NCI-H1105 treated with DMSO at 0.1 percent for 48 hours (cell line): Measurements from ENCODE around the gene TOR3A.
"Not testable (repeated sequence)": the region's sequence is repeated elsewhere in the genome, so short reads cannot be mapped to it uniquely, and the experiment has no call there.

Experiments used
- DNase-seq: peaks from one replicate; lab custom pipeline; 2025; lab: John Stamatoyannopoulos, UW

Gene TOR3A

GRCh38 chr1:179081687-179082332 lies at the start of gene TOR3A:
TOR3A (plus strand) TSS chr1:179082070; CDS start chr1:179082129, 59 bp downstream.
- DNase-seq: peak; percentile 90

GRCh38 chr1:179034720-179035119 lies 47.1 kb upstream of the TOR3A start:
- DNase-seq: no peak

GRCh38 chr1:179036844-179037465 lies 44.9 kb upstream of the TOR3A start:
- no peak for DNase-seq

DNA sequence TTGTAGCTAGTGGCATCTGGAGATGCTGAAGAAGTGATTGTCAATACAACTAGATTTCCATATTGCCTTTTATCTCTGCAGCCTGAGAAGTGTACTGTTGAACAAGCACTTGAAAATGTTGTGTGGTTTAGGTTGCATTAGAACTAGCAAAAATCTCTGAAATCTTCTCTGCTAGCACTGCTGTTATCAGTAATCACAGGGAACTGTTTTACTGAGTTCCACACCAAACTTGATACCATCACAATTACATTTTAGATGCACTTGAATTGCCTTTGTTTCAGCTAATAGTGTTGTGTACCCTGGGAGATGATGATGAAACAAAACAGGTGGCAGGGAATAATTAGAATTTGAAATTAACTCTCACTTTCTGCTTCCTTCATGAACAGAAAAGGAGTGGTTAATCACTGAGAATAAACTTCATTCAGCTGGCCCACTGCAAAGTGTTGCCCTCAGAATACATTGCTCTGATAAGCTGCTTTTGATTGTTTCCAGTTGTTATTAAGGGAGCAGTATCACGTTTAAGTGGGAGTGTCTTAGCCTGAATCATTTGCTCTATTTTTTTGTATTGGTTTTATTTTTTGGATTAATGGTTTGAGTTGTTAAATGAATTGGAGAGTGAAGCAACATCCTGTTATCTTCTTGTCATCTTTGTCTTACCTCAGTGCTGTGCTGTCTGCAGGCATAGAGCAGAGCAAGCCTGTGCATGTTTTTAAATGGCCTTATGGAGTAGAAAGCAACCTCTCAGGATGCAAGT lies 43.2 kb upstream of the TOR3A start:
- DNase-seq: no peak

GRCh38 chr1:179039502-179040174 lies 42.2 kb upstream of the TOR3A start:
- DNase-seq: not testable (repeated sequence)

GRCh38 chr1:179040175-179040551 lies 41.7 kb upstream of the TOR3A start:
- DNase-seq: not testable (repeated sequence)

DNA sequence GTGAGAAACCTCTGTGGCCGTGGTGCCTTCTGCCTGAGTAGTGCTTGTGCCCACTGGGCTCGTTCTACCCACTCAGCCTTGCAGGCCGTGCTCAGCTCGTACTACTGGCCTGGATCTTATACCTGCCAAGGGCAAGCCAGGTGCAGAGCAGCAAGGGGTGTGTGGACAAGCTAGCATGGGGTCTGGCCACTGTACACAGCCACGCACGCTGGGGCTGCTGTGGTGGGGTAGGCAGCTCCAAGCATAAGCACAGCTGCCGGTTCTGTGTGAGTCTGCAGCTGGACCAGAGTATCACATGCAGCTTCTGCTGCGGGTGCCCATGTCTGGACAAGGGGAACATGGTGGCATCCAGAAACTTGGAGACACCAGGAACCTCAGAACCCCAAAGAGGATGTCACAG lies 39.8 kb upstream of the TOR3A start:
- DNase-seq: no peak

GRCh38 chr1:179042700-179043099 lies 39.2 kb upstream of the TOR3A start:
- DNase-seq: no peak

DNA sequence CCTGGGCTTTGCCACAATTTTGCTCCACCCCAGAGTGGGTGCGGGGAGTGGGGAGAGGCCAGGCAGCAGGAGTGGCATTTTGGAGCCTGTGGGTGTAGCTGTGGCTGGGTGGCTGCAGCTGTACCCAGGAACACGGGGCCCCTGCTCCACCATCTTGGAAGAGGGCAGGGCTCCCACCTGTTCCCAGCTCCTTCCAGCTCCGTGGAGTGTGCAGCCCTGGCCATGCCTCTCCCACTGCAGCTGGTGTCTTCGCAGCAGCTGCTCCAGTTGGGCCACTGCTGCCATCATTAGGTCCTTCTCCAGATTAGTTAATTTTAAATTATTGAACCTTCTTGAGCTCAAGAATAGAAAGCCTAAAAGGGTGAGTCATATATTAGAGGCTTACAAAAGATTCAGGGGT lies 38.6 kb upstream of the TOR3A start:
- DNase-seq: no peak

DNA sequence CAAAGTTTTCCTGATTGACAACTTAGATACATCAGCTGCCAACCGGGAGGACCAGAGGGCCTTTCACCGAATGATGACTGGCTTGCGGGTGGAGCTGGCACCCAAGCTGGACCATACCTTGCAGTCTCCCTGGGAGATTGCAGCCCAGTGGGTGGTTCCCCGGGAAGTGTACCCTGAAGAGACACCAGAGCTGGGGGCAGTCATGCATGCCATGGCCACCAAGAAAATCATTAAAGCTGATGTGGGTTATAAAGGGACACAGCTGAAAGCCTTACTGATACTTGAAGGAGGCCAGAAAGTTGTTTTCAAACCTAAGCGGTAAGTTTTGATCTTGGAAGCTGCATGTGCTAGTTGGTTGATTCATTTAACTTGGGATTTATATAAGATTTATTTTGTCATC lies 38.0 kb upstream of the TOR3A start:
- DNase-seq: no peak

DNA sequence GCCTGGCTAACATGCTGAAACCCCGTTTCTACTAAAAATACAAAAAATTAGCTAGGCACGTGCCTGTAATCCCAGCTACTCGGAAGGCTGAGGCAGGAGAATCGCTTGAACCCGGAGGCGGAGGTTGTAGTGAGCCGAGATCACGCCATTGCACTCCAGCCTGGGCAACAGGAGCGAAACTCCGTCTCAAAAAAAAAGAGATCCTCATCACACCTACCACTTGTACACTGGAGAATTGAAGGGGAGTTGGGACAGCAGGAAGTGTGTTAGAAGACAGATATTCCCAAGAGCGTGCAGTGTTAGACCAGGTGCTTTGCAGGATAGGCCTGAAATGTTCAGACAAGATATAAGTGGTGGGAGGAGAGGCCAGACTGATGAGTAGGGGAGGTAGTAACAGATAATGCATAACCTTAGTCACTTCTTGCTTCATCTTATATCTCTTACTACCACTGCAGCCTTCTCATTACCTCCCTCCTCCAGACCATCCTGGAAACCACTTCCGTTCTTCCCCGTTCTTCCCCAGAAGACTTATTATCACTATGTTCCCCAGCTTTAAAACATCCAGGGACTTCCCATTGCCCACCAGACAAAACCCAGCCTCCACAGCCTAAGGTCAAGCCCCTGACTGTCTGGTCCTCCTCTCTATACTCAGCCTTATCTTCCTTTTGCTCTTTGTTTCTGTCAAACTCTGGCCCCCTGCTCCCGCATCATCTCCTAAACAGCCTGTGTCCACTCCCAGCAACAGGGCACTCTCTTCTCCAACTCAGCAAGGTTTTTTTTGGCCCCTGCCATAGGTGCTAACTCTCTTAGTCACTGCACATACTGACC lies 34.8 kb upstream of the TOR3A start:
- DNase-seq: no peak

- no peak for DNase-seq
Observed at GRCh38 chr1:179047636-179047997, 34.3 kb upstream of the TOR3A start.

- DNase-seq: no peak
Observed at GRCh38 chr1:179048339-179049124, 33.3 kb upstream of the TOR3A start.

DNA sequence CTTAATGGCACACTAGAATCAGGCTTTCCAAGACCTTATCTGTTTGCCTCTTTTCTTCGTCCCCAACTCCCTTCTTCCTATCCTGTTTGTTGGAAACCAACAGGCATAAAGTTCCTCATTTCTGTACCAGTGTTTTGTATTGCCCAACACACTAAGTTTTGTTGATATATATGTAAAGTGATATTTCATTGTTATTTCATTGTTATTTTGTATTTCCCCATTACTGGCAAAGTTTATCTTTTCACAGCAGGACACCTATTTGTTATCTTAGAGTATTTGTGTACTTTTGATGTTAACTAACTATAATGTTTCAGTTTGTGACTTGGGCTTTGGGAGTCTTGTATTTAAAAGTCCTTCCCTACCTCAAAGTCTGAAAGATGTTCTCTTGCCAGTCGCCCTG lies 29.1 kb upstream of the TOR3A start:
- no peak for DNase-seq

GRCh38 chr1:179053486-179053885 lies 28.4 kb upstream of the TOR3A start:
- DNase-seq: no peak

- DNase-seq: no peak
Observed at GRCh38 chr1:179055937-179056336, 25.9 kb upstream of the TOR3A start.

GRCh38 chr1:179058487-179059483 lies 23.1 kb upstream of the TOR3A start:
- no peak for DNase-seq

- DNase-seq: no peak
Observed at GRCh38 chr1:179061360-179062282, 20.2 kb upstream of the TOR3A start.

- DNase-seq: peak; percentile 29
Observed at GRCh38 chr1:179066471-179066870, 15.4 kb upstream of the TOR3A start.
